K562 (cell line): ENCODE measurements around the gene SYT6. TPM values are rescaled to one million over a fixed set of nuclear protein-coding genes. Genes with fewer than 3 reads are reported as not detected.

Source experiments
- ATAC-seq: fragments of 200-7000 bp; cut with Tn5 transposase; 3 replicates; pipeline ENCODE4 v1.9.1; 2020; ENCODE audit warnings: moderate library complexity
- BruUV-seq: library from RNA; stranded (reverse); fragments of 400-500 nt; replicated peaks from 2 replicates; lab custom pipeline; 2021; lab: Mats Ljungman, UMichigan
- CTCF ChIA-PET: fragments of 300-600 bp; formaldehyde crosslinking; extraction: SDS; loops from one replicate; lab custom pipeline; 2021; ENCODE audit warnings: low intra/inter-chr PET ratio; lab: Yijun Ruan, JAX
- POLR2A ChIA-PET: fragments of 300-600, 350-650 bp; sonication (Branson Sonifier 250); formaldehyde crosslinking; extraction: SDS; loops from one replicate; lab custom pipeline; 2021; ENCODE audit warnings: antibody characterized with exemption, inconsistent platforms; lab: Yijun Ruan, JAX
- DNase-seq, 4 experiments: peaks; one replicate each; pipeline versions ENCODE4 v3.0.0 to v3.0.0-alpha.2; 2011 to 2018; ENCODE audit warnings: low spot score in 3 of 4, mixed read lengths in 3 of 4; ENCODE audit errors: extremely low read depth in 1 of 4
- FAIRE-seq: peaks from 2 replicates; lab custom pipeline; 2011; peaks lifted over from hg19 to GRCh38; lab: Jason Lieb, UNC
- H2AFZ ChIP-seq: 2 replicates; pipeline ENCODE4 v1.6.0; 2011; ENCODE audit warnings: low read depth, low read length, control low read depth, inconsistent platforms
- H3K27ac ChIP-seq: fragments of 200-600 bp; 3 replicates; pipeline ENCODE4 v1.8.0; 2011; ENCODE audit warnings: low read depth, mild to moderate bottlenecking, control low read depth, inconsistent platforms, low read length, moderate library complexity, mixed read lengths; ENCODE audit errors: extremely low read depth
- H3K27me3 ChIP-seq, 2 experiments: fragments of 300-600 bp in 1 of 2; 2 replicates in 1 of 2; 3 replicates in 1 of 2; pipeline versions ENCODE4 v1.6.0 to v1.8.0; 2011; ENCODE audit warnings: inconsistent platforms in 2 of 2, low read length in 2 of 2, mild to moderate bottlenecking in 1 of 2, mixed read lengths in 1 of 2, moderate library complexity in 1 of 2; ENCODE audit not compliant: control insufficient read depth in 2 of 2, insufficient read depth in 2 of 2
- H3K36me3 ChIP-seq: fragments of 300-600 bp; 3 replicates; pipeline ENCODE4 v1.8.0; 2011; ENCODE audit warnings: mild to moderate bottlenecking, low read length, inconsistent platforms; ENCODE audit not compliant: control insufficient read depth, insufficient read depth
- H3K4me1 ChIP-seq, 2 experiments: fragments of 200-600 bp in 1 of 2; replicated peaks in 1 of 2; 2 replicates in 1 of 2; 3 replicates in 1 of 2; pipeline versions ENCODE4 v1.5.1 to v1.8.0; 2011; ENCODE audit warnings: inconsistent platforms in 2 of 2, low read length in 2 of 2, mild to moderate bottlenecking in 1 of 2, mixed read lengths in 1 of 2, moderate library complexity in 1 of 2; ENCODE audit not compliant: control insufficient read depth in 2 of 2, insufficient read depth in 2 of 2
- H3K4me2 ChIP-seq: 2 replicates; pipeline ENCODE4 v1.6.1; 2011; ENCODE audit warnings: low read length, control low read depth, inconsistent platforms, mixed read lengths; ENCODE audit not compliant: insufficient read depth
- H3K4me3 ChIP-seq: fragments of 200-600 bp; sonication (generic), shearing (Covaris generic); 2 replicates; pipeline ENCODE4 v1.5.1; 2016; ENCODE audit warnings: control low read depth, inconsistent platforms
- H3K79me2 ChIP-seq: fragments of 200-600 bp; 3 replicates; pipeline ENCODE4 v1.8.0; 2011; ENCODE audit warnings: low read length, inconsistent platforms; ENCODE audit not compliant: control insufficient read depth, insufficient read depth
- H3K9ac ChIP-seq, 2 experiments: 2 replicates each; pipeline versions ENCODE4 v1.6.0 to v1.6.1; 2011; ENCODE audit warnings: low read depth in 2 of 2, low read length in 2 of 2, control low read depth in 1 of 2, inconsistent platforms in 1 of 2, mild to moderate bottlenecking in 1 of 2, mixed read lengths in 1 of 2; ENCODE audit not compliant: insufficient read depth in 1 of 2
- H3K9me1 ChIP-seq: one replicate; pipeline ENCODE4 v1.6.0; 2011; ENCODE audit warnings: inconsistent platforms, mild to moderate bottlenecking, low read length, moderate library complexity; ENCODE audit not compliant: control insufficient read depth, insufficient read depth
- H3K9me3 ChIP-seq: replicated peaks from 2 replicates; pipeline ENCODE4 v1.5.1; 2011; ENCODE audit warnings: low read depth, low read length, inconsistent platforms; ENCODE audit not compliant: control insufficient read depth, insufficient read depth
- H4K20me1 ChIP-seq: replicated peaks from 2 replicates; pipeline ENCODE4 v1.6.1; 2011; ENCODE audit warnings: low read length, inconsistent platforms, mixed read lengths; ENCODE audit not compliant: control insufficient read depth, insufficient read depth
- ARID2 ChIP-seq: fragments of 450-650 bp; IDR thresholded peaks from 2 replicates; pipeline ENCODE4 v1.6.1; 2017; ENCODE audit warnings: antibody characterized with exemption, mild to moderate bottlenecking
- FOXJ2 ChIP-seq: fragments of 200-800 bp; sonication (Bioruptor generic); IDR thresholded peaks from 2 replicates; pipeline ENCODE4 v1.6.1; 2016; ENCODE audit warnings: missing genetic modification characterization, missing compliant biosample characterization
- KDM5B ChIP-seq: fragments of 200-600 bp; sonication (generic); IDR thresholded peaks from 2 replicates; pipeline ENCODE4 v1.6.1; 2012; ENCODE audit warnings: low read depth, mild to moderate bottlenecking, moderate library complexity, low read length, control low read depth, inconsistent platforms; ENCODE audit not compliant: insufficient replicate concordance
- MCM5 ChIP-seq: fragments of 450-650 bp; IDR thresholded peaks from 2 replicates; pipeline ENCODE4 v1.6.1; 2016; ENCODE audit warnings: low read depth
- MEIS2 ChIP-seq: fragments of 450-650 bp; IDR thresholded peaks from 2 replicates; pipeline ENCODE4 v1.6.1; 2014; ENCODE audit warnings: mild to moderate bottlenecking; ENCODE audit not compliant: partially characterized antibody
- PKNOX1 ChIP-seq: fragments of 450-650 bp; IDR thresholded peaks from 2 replicates; pipeline ENCODE4 v1.6.1; 2016
- ZKSCAN3 ChIP-seq: fragments of 250-450 bp; sonication (Bioruptor Pico); IDR thresholded peaks from 2 replicates; pipeline ENCODE4 v1.4.0; 2020
- ZNF57 ChIP-seq: fragments of 450-650 bp; formaldehyde crosslinking; IDR thresholded peaks from 2 replicates; pipeline ENCODE4 v1.4.0; 2020; ENCODE audit warnings: mild to moderate bottlenecking, moderate library complexity
- ZNF75A ChIP-seq: fragments of 450-650 bp; formaldehyde crosslinking; IDR thresholded peaks from 2 replicates; pipeline ENCODE4 v1.4.0; 2020; ENCODE audit warnings: mild to moderate bottlenecking
- in situ Hi-C: fragments of 300-500 bp; cut with MboI; formaldehyde crosslinking; loops from 4 replicates; pipeline ENCODE4 v1.15.0; 2018; ENCODE audit warnings: inconsistent platforms, mixed read lengths
- intact Hi-C: fragments of 100-400 bp; cut with micrococcal nuclease; formaldehyde crosslinking; loops from 2 replicates; pipeline ENCODE4 v1.14.2; 2022
- polyA plus RNA-seq, 8 experiments: library from polyadenylated mRNA; depleted of rRNA in 4 of 8; stranded (reverse) in 5 of 8; unstranded in 3 of 8; fragments of >200 nt; fragmentation: Nextera tagmentation in 2 of 8; fragmentation: Illumina TruSeq in 1 of 8; extraction: Ambion mirVana in 2 of 8; extraction: Trizol in 1 of 8; gene quantifications; 2 replicates each; pipeline versions ENCODE4 v1.2.1 to v1.2.3, GENCODE V29; 2011 to 2014; ENCODE audit warnings: inconsistent platforms in 1 of 8, missing spikeins in 1 of 8
- total RNA-seq, 7 experiments: library from RNA; depleted of rRNA in 6 of 7; stranded (reverse); fragments of >200 nt in 6 of 7; fragmentation: Illumina TruSeq in 2 of 7; extraction: Trizol in 2 of 7; gene quantifications; 2 replicates each; pipeline versions ENCODE4 v1.2.1 to v1.2.3, GENCODE V29; 2011 to 2021; ENCODE audit warnings: low replicate concordance in 1 of 7

The SYT6 gene
- total and polyA plus RNA-seq, 9 of the 15 experiments (the other 6 are each of a cell fraction or from before 2014, with no cell fraction given): 0.06 TPM; not detected in 8

- Histone ChIP-seq H3K27ac (no peak overlapping the region), H3K36me3 (no peaks in the 10 kb centered on the region), H2AFZ (no peak overlapping the region), H3K9me1 (no peaks in the 10 kb centered on the region), H3K27me3 (no peaks in the 10 kb centered on the region; a peak in 2 of 5 replicates), H3K9me3 (peaks cover 4% of the 10 kb centered on the region; the same call in 1 of the 2 replicates), H3K4me2 (no peak overlapping the region), H3K4me3 (no peak overlapping the region), H3K79me2 (no peaks in the 10 kb centered on the region), H3K9ac (no peak overlapping the region), H3K4me1 (no peaks in the 10 kb centered on the region), H4K20me1 (no peaks in the 10 kb centered on the region)
- in situ Hi-C loops (no loop called here), intact Hi-C loops (no loop called here)
- FAIRE-seq (no peak), ATAC-seq (no peak), DNase-seq (no peak)
- ChIA-PET CTCF (no interaction called here), POLR2A (interaction anchor here (0.7 kb wide), 1 partner anchor 9 kb away, joined by 5 read pairs; no protein-coding TSS in a partner anchor)
- no TSS peak for BruUV-seq
- TF ChIP-seq MCM5 (no peak), FOXJ2 (no peak), ZNF57 (CRISPR knock-in tag) (no peak), PKNOX1 (no peak), MEIS2 (no peak), KDM5B (no peak), ARID2 (no peak), ZKSCAN3 (CRISPR knock-in tag) (no peak), ZNF75A (no peak)
Observed at GRCh38 chr1:114063544-114063943, 90.1 kb downstream of the SYT6 start.
